ENCODE data around the gene SNX32.

- no peak for TF ChIP-seq GATA2 (IDR thresholded peaks at IDR 0.05; ENCODE audit: low read depth, low read length)
- TF ChIP-seq GATA3 (IDR thresholded peaks at IDR 0.05; ENCODE audit: low read depth, low read length), result no peak
Measured at GRCh38 chr11:65866509-65867283, 32.9 kb downstream of the SNX32 start.
